ENCODE data around the gene NR4A2. TPM values are rescaled to one million over a fixed set of nuclear protein-coding genes. Genes with fewer than 3 reads are reported as not detected.

Gene NR4A2
- polyA plus RNA-seq, 1 of the 3 experiments (the other 2 are of a cell fraction), result 16.2 TPM

- TF ChIP-seq NFIC (IDR thresholded peaks at IDR 0.05; ENCODE audit: borderline replicate concordance) (no peak), TEAD4 (IDR thresholded peaks at IDR 0.05; ENCODE audit: borderline replicate concordance, insufficient read depth) (no peak), POLR2AphosphoS5 (IDR thresholded peaks at IDR 0.05; ENCODE audit: low read depth, low read length) (no peak), MAX (IDR thresholded peaks at IDR 0.05; ENCODE audit: low read depth) (no peak), MXI1 (IDR thresholded peaks at IDR 0.05; ENCODE audit: low read depth, low read length) (no peak), RFX5 (IDR thresholded peaks at IDR 0.05; ENCODE audit: low read length) (no peak)
- POLR2A ChIA-PET, result no interaction called here
Observed at GRCh38 chr2:156310773-156311172, 21.7 kb downstream of the NR4A2 start.

GRCh38 chr2:156309917-156310316, 22.6 kb downstream of the NR4A2 start:
- Histone ChIP-seq H3K27me3 (ENCODE audit: insufficient read depth) (peaks cover 2% of the 10 kb centered on the region; the same call in 1 of the 2 replicates), H3K4me1 (ENCODE audit: control insufficient read depth in 1 of 2, insufficient read depth in 2 of 2, low read depth in 1 of 2, low read length in 1 of 2) (no peaks in the 10 kb centered on the region), H4K20me1 (ENCODE audit: insufficient read depth) (no peaks in the 10 kb centered on the region), H3K4me2 (no peak overlapping the region), H3K4me3 (ENCODE audit: low read depth in 2 of 2, low read length in 1 of 2) (no peak overlapping the region), H3K79me2 (ENCODE audit: insufficient read depth) (no peaks in the 10 kb centered on the region), H3K9me2 (no peaks in the 10 kb centered on the region), H2AFZ (ENCODE audit: low read depth) (no peak overlapping the region), H3K27ac (ENCODE audit: low read depth in 2 of 2, low read length in 1 of 2) (no peak overlapping the region), H3K9ac (no peak overlapping the region), H3F3A (replicated peaks; ENCODE audit: insufficient read depth) (no peaks in the 10 kb centered on the region), H3K9me3 (no peaks in the 10 kb centered on the region), H3K36me3 (replicated peaks in 1 of 2; ENCODE audit: control insufficient read depth in 1 of 2, insufficient read depth in 2 of 2, low read length in 1 of 2) (no peaks in the 10 kb centered on the region)
- ChIA-PET CTCF (no interaction called here), POLR2A (no interaction called here)
- DNase-seq, result no peak
- TF ChIP-seq ELF1 (IDR thresholded peaks at IDR 0.05), result no peak
- TF ChIP-seq RAD21 (IDR thresholded peaks at IDR 0.05; ENCODE audit: low read length), result no peak
- no peak for TF ChIP-seq PBX3 (IDR thresholded peaks at IDR 0.05)
- no peak for TF ChIP-seq RFX5 (IDR thresholded peaks at IDR 0.05; ENCODE audit: low read length)
- TF ChIP-seq RXRA (IDR thresholded peaks at IDR 0.05; ENCODE audit: borderline replicate concordance, low read depth), result no peak
- no peak for TF ChIP-seq FOSL2 (IDR thresholded peaks at IDR 0.05; ENCODE audit: borderline replicate concordance, low read depth)
- no peak for TF ChIP-seq EZH2phosphoT487 (IDR thresholded peaks at IDR 0.05; ENCODE audit: borderline replicate concordance, low read depth)
- no peak for TF ChIP-seq TAF1 (IDR thresholded peaks at IDR 0.05; ENCODE audit: borderline replicate concordance, low read depth, low read length)
- TF ChIP-seq TEAD4 (IDR thresholded peaks at IDR 0.05; ENCODE audit: borderline replicate concordance, insufficient read depth), result no peak
- no peak for TF ChIP-seq NFIC (IDR thresholded peaks at IDR 0.05; ENCODE audit: borderline replicate concordance)
- WGBS (ENCODE audit: low lambda C conversion rate), result 10% methylated on average over 1 of the region's 1 CpG

More at GRCh38 chr2:156310773-156311172, 21.7 kb downstream of the NR4A2 start:
- DNase-seq, result no peak
- no peaks in the 10 kb centered on the region for H3K9me2 ChIP-seq
- H3K4me2 ChIP-seq, result no peak overlapping the region
- H3K4me3 ChIP-seq (ENCODE audit: low read depth in 2 of 2, low read length in 1 of 2), result no peak overlapping the region
- H3K27ac ChIP-seq (ENCODE audit: low read depth in 2 of 2, low read length in 1 of 2), result no peak overlapping the region
- H3K36me3 ChIP-seq (replicated peaks in 1 of 2; ENCODE audit: control insufficient read depth in 1 of 2, insufficient read depth in 2 of 2, low read length in 1 of 2), result no peaks in the 10 kb centered on the region
- H3K79me2 ChIP-seq (ENCODE audit: insufficient read depth), result no peaks in the 10 kb centered on the region
- H3F3A ChIP-seq (replicated peaks; ENCODE audit: insufficient read depth), result no peaks in the 10 kb centered on the region
- H3K9ac ChIP-seq, result no peak overlapping the region
- no peaks in the 10 kb centered on the region for H4K20me1 ChIP-seq (ENCODE audit: insufficient read depth)
- no peaks in the 10 kb centered on the region for H3K4me1 ChIP-seq (ENCODE audit: control insufficient read depth in 1 of 2, insufficient read depth in 2 of 2, low read depth in 1 of 2, low read length in 1 of 2)
- peaks cover 6% of the 10 kb centered on the region; the same call in 1 of the 2 replicates for H3K27me3 ChIP-seq (ENCODE audit: insufficient read depth)
- H2AFZ ChIP-seq (ENCODE audit: low read depth), result no peak overlapping the region
- no peaks in the 10 kb centered on the region for H3K9me3 ChIP-seq
- CTCF ChIA-PET, result interaction anchor here (0.7 kb wide), 1 partner anchor 535 kb away, joined by 3 read pairs; no protein-coding TSS in a partner anchor
